ENCODE results near the gene ADGRA1.

ADGRA1 gene

GRCh38 chr10:133087045-133087678, 562 bp upstream of the ADGRA1 start:
- H3K9ac ChIP-seq (ENCODE audit: low read depth, low read length, poor library complexity, severe bottlenecking): no peak overlapping the region
- H2AFZ ChIP-seq (ENCODE audit: low read length): no peak overlapping the region
- H3K27me3 ChIP-seq (ENCODE audit: insufficient read depth, low read length, poor library complexity, severe bottlenecking): no peaks in the 10 kb centered on the region
- no peaks in the 10 kb centered on the region for H3K36me3 ChIP-seq (ENCODE audit: insufficient read depth, low read length)
- H3K4me2 ChIP-seq (ENCODE audit: low read depth, low read length, poor library complexity, severe bottlenecking): no peak overlapping the region
- H3K9me2 ChIP-seq (replicated peaks; ENCODE audit: low read depth, low read length): no peaks in the 10 kb centered on the region
- no peaks in the 10 kb centered on the region for H3F3A ChIP-seq (ENCODE audit: low read depth)
- no peaks in the 10 kb centered on the region for H4K20me1 ChIP-seq (ENCODE audit: insufficient read depth, low read length, poor library complexity, severe bottlenecking)
- TF ChIP-seq CTCF (conservative IDR thresholded peaks at IDR 0.05; ENCODE audit: low read length) (no peak), EZH2phosphoT487 (IDR thresholded peaks at IDR 0.05; ENCODE audit: borderline replicate concordance) (no peak)
- no peaks in the 10 kb centered on the region for H3K4me1 ChIP-seq (ENCODE audit: insufficient read depth, low read length, poor library complexity, severe bottlenecking)
- H3K79me2 ChIP-seq (ENCODE audit: insufficient read depth, low read length): no peaks in the 10 kb centered on the region
- H3K4me3 ChIP-seq (ENCODE audit: low read length, poor library complexity, severe bottlenecking): no peak overlapping the region
- H3K9me3 ChIP-seq (ENCODE audit: insufficient read depth, low read depth, low read length): peaks cover 16% of the 10 kb centered on the region; the same call in 1 of the 2 replicates

GRCh38 chr10:133088179-133088955, 643 bp downstream of the ADGRA1 start:
- H3F3A ChIP-seq (ENCODE audit: low read depth): no peaks in the 10 kb centered on the region
- H2AFZ ChIP-seq (ENCODE audit: low read length): no peak overlapping the region
- no peak overlapping the region for H3K4me2 ChIP-seq (ENCODE audit: low read depth, low read length, poor library complexity, severe bottlenecking)
- H3K36me3 ChIP-seq (ENCODE audit: insufficient read depth, low read length): no peaks in the 10 kb centered on the region
- peaks cover 16% of the 10 kb centered on the region; the same call in 1 of the 2 replicates for H3K9me3 ChIP-seq (ENCODE audit: insufficient read depth, low read depth, low read length)
- no peak overlapping the region for H3K4me3 ChIP-seq (ENCODE audit: low read length, poor library complexity, severe bottlenecking)
- H3K27me3 ChIP-seq (ENCODE audit: insufficient read depth, low read length, poor library complexity, severe bottlenecking): no peaks in the 10 kb centered on the region
- no peak overlapping the region for H3K9ac ChIP-seq (ENCODE audit: low read depth, low read length, poor library complexity, severe bottlenecking)
- no peaks in the 10 kb centered on the region for H3K4me1 ChIP-seq (ENCODE audit: insufficient read depth, low read length, poor library complexity, severe bottlenecking)
- H3K79me2 ChIP-seq (ENCODE audit: insufficient read depth, low read length): no peaks in the 10 kb centered on the region
- no peaks in the 10 kb centered on the region for H3K9me2 ChIP-seq (replicated peaks; ENCODE audit: low read depth, low read length)
- H4K20me1 ChIP-seq (ENCODE audit: insufficient read depth, low read length, poor library complexity, severe bottlenecking): no peaks in the 10 kb centered on the region
- TF ChIP-seq EZH2phosphoT487 (IDR thresholded peaks at IDR 0.05; ENCODE audit: borderline replicate concordance) (no peak), CTCF (conservative IDR thresholded peaks at IDR 0.05; ENCODE audit: low read length) (no peak)

- Histone ChIP-seq H3K4me3 (ENCODE audit: low read length, poor library complexity, severe bottlenecking) (no peak overlapping the region), H4K20me1 (ENCODE audit: insufficient read depth, low read length, poor library complexity, severe bottlenecking) (no peaks in the 10 kb centered on the region)
Observed at GRCh38 chr10:133088956-133089800, 1.5 kb downstream of the ADGRA1 start.

More at GRCh38 chr10:133088956-133089800, 1.5 kb downstream of the ADGRA1 start:
- Histone ChIP-seq H3K79me2 (ENCODE audit: insufficient read depth, low read length) (no peaks in the 10 kb centered on the region), H3K4me1 (ENCODE audit: insufficient read depth, low read length, poor library complexity, severe bottlenecking) (no peaks in the 10 kb centered on the region), H3K36me3 (ENCODE audit: insufficient read depth, low read length) (no peaks in the 10 kb centered on the region), H2AFZ (ENCODE audit: low read length) (no peak overlapping the region), H3K9me2 (replicated peaks; ENCODE audit: low read depth, low read length) (no peaks in the 10 kb centered on the region), H3K27me3 (ENCODE audit: insufficient read depth, low read length, poor library complexity, severe bottlenecking) (no peaks in the 10 kb centered on the region), H3K9ac (ENCODE audit: low read depth, low read length, poor library complexity, severe bottlenecking) (no peak overlapping the region), H3K4me2 (ENCODE audit: low read depth, low read length, poor library complexity, severe bottlenecking) (no peak overlapping the region), H3K9me3 (ENCODE audit: insufficient read depth, low read depth, low read length) (peaks cover 16% of the 10 kb centered on the region; the same call in 1 of the 2 replicates), H3F3A (ENCODE audit: low read depth) (no peaks in the 10 kb centered on the region)
- TF ChIP-seq EZH2phosphoT487 (IDR thresholded peaks at IDR 0.05; ENCODE audit: borderline replicate concordance) (no peak), CTCF (conservative IDR thresholded peaks at IDR 0.05; ENCODE audit: low read length) (no peak)
